Measurements from ENCODE around the gene CDKN2AIP. TPM values are rescaled to one million over a fixed set of nuclear protein-coding genes. Genes with fewer than 3 reads are reported as not detected.

CDKN2AIP gene
- total and polyA plus RNA-seq, 2 donors (not counting 1 experiment from before 2014, with no cell fraction given), result 13.6 to 36.0 TPM

GRCh38 chr4:183403961-183404360 is 40.5 kb upstream of the CDKN2AIP start:
- no peak for ATAC-seq (ENCODE audit: low read depth)
- peaks cover 0 to 3% (median 0%) of the 10 kb centered on the region in 3 donors for H3K9me3 ChIP-seq (ENCODE audit: control extremely low read depth in 1 of 3, control insufficient read depth in 2 of 3, insufficient read depth in 1 of 3, low read length in 2 of 3)

GRCh38 chr4:183405303-183405702 is 39.1 kb upstream of the CDKN2AIP start:
- H3K4me3 Mint-ChIP-seq, result no peak overlapping the region
- peaks cover 0 to 5% (median 0%) of the 10 kb centered on the region in 4 experiments for H3K27me3 ChIP-seq (replicated peaks in 1 of 4; ENCODE audit: control extremely low read depth in 1 of 4, control insufficient read depth in 3 of 4, insufficient read depth in 4 of 4, low read length in 3 of 4)

More at GRCh38 chr4:183403961-183404360, 40.5 kb upstream of the CDKN2AIP start:
- no peak for DNase-seq
- H3K4me3 ChIP-seq (ENCODE audit: control extremely low read depth in 1 of 5, extremely low read depth in 1 of 5, insufficient read depth in 1 of 5, low read depth in 2 of 5, low read length in 4 of 5), result no peak overlapping the region
- no peaks in the 10 kb centered on the region for H4K20me1 ChIP-seq (ENCODE audit: control insufficient read depth, insufficient read depth, low read length, poor library complexity, severe bottlenecking)
- TF ChIP-seq, protein P1, sequence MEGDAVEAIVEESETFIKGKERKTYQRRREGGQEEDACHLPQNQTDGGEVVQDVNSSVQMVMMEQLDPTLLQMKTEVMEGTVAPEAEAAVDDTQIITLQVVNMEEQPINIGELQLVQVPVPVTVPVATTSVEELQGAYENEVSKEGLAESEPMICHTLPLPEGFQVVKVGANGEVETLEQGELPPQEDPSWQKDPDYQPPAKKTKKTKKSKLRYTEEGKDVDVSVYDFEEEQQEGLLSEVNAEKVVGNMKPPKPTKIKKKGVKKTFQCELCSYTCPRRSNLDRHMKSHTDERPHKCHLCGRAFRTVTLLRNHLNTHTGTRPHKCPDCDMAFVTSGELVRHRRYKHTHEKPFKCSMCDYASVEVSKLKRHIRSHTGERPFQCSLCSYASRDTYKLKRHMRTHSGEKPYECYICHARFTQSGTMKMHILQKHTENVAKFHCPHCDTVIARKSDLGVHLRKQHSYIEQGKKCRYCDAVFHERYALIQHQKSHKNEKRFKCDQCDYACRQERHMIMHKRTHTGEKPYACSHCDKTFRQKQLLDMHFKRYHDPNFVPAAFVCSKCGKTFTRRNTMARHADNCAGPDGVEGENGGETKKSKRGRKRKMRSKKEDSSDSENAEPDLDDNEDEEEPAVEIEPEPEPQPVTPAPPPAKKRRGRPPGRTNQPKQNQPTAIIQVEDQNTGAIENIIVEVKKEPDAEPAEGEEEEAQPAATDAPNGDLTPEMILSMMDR (IDR thresholded peaks at IDR 0.05), result no peak
- TF ChIP-seq EZH2 (IDR thresholded peaks at IDR 0.05; ENCODE audit: borderline replicate concordance, insufficient read depth, low read depth, low read length, poor library complexity, severe bottlenecking), result no peak
- H2AFZ ChIP-seq (ENCODE audit: insufficient read depth, low read depth, low read length, poor library complexity, severe bottlenecking), result no peak overlapping the region
- no peak overlapping the region for H3K27ac ChIP-seq (ENCODE audit: low read length in 2 of 2)
- CTCF ChIA-PET, result no interaction called here
- Mint-ChIP-seq H3K4me1 (peaks cover 17% of the 10 kb centered on the region), H3K4me3 (no peak overlapping the region), H3K27me3 (no peaks in the 10 kb centered on the region), H3K9me3 (ENCODE audit: insufficient read depth) (no peaks in the 10 kb centered on the region), H3K27ac (no peak overlapping the region)
- H3K79me2 ChIP-seq (ENCODE audit: control insufficient read depth, insufficient read depth, low read length), result no peaks in the 10 kb centered on the region
- 98% methylated on average over 4 of the region's 4 CpGs for WGBS (ENCODE audit: insufficient coverage)
- H3K36me3 ChIP-seq (replicated peaks in 1 of 2; ENCODE audit: control extremely low read depth in 1 of 2, control insufficient read depth in 1 of 2, extremely low read depth in 1 of 2, insufficient read depth in 2 of 2, low read length in 1 of 2), result no peaks in the 10 kb centered on the region
- no peak overlapping the region for H3K4me2 ChIP-seq (replicated peaks; ENCODE audit: low read depth, low read length, poor library complexity, severe bottlenecking)
- peaks cover 7 to 10% of the 10 kb centered on the region in 2 donors for H3K4me1 ChIP-seq (ENCODE audit: control insufficient read depth in 2 of 2, insufficient read depth in 2 of 2, low read length in 2 of 2)
- POLR2A ChIA-PET, result no interaction called here
- H3K9ac ChIP-seq (ENCODE audit: low read length), result no peak overlapping the region
- H3K27me3 ChIP-seq (replicated peaks in 1 of 4; ENCODE audit: control extremely low read depth in 1 of 4, control insufficient read depth in 3 of 4, insufficient read depth in 4 of 4, low read length in 3 of 4), result peaks cover 0 to 9% (median 2%) of the 10 kb centered on the region in 4 experiments
- intact Hi-C loops (cut with micrococcal nuclease), result no loop called here

More at GRCh38 chr4:183405303-183405702, 39.1 kb upstream of the CDKN2AIP start:
- WGBS (ENCODE audit: insufficient coverage), result 64% methylated on average over 11 of the region's 11 CpGs
- Mint-ChIP-seq H3K27me3 (no peaks in the 10 kb centered on the region), H3K4me1 (peaks cover 10% of the 10 kb centered on the region), H3K27ac (no peak overlapping the region), H3K9me3 (ENCODE audit: insufficient read depth) (no peaks in the 10 kb centered on the region)
- H3K4me2 ChIP-seq (replicated peaks; ENCODE audit: low read depth, low read length, poor library complexity, severe bottlenecking), result no peak overlapping the region
- peaks cover 0 to 2% (median 0%) of the 10 kb centered on the region in 3 donors for H3K9me3 ChIP-seq (ENCODE audit: control extremely low read depth in 1 of 3, control insufficient read depth in 2 of 3, insufficient read depth in 1 of 3, low read length in 2 of 3)
- ChIA-PET POLR2A (interaction anchor here (0.7 kb wide), 1 partner anchor 488 kb away, joined by 10 read pairs; the partner anchor contains the start of gene DCTD), CTCF (interaction anchor here (1.6 kb wide), 1 partner anchor 332 kb away, joined by 5 read pairs; no protein-coding TSS in a partner anchor)
- intact Hi-C loops (cut with micrococcal nuclease), result loop anchor here (5.0 kb wide), 1 partner anchor 468 kb away; no protein-coding TSS in a partner anchor
- H3K4me1 ChIP-seq (ENCODE audit: control insufficient read depth in 2 of 2, insufficient read depth in 2 of 2, low read length in 2 of 2), result peaks cover 3 to 5% of the 10 kb centered on the region in 2 donors
- no peak overlapping the region for H2AFZ ChIP-seq (ENCODE audit: insufficient read depth, low read depth, low read length, poor library complexity, severe bottlenecking)
- no peaks in the 10 kb centered on the region for H3K36me3 ChIP-seq (replicated peaks in 1 of 2; ENCODE audit: control extremely low read depth in 1 of 2, control insufficient read depth in 1 of 2, extremely low read depth in 1 of 2, insufficient read depth in 2 of 2, low read length in 1 of 2)
- no peak overlapping the region for H3K27ac ChIP-seq (ENCODE audit: low read length in 2 of 2)
- no peak for TF ChIP-seq EZH2 (IDR thresholded peaks at IDR 0.05; ENCODE audit: borderline replicate concordance, insufficient read depth, low read depth, low read length, poor library complexity, severe bottlenecking)
- TF ChIP-seq, protein P1 (IDR thresholded peaks at IDR 0.05), result no peak
- no peak overlapping the region for H3K9ac ChIP-seq (ENCODE audit: low read length)
- no peak for DNase-seq
- ATAC-seq (ENCODE audit: low read depth), result no peak
- H3K79me2 ChIP-seq (ENCODE audit: control insufficient read depth, insufficient read depth, low read length), result no peaks in the 10 kb centered on the region
- H4K20me1 ChIP-seq (ENCODE audit: control insufficient read depth, insufficient read depth, low read length, poor library complexity, severe bottlenecking), result no peaks in the 10 kb centered on the region
- no peak overlapping the region for H3K4me3 ChIP-seq (ENCODE audit: control extremely low read depth in 1 of 5, extremely low read depth in 1 of 5, insufficient read depth in 1 of 5, low read depth in 2 of 5, low read length in 4 of 5)
